PC-9 (cell line): ENCODE measurements around the gene SCEL. TPM values are rescaled to one million over a fixed set of nuclear protein-coding genes. Genes with fewer than 3 reads are reported as not detected.

Experiments
- BruUV-seq: library from RNA; stranded (reverse); fragments of 400-500 nt; replicated peaks from 2 replicates; lab custom pipeline; 2021; lab: Mats Ljungman, UMichigan
- CTCF ChIA-PET: fragments of 300-600 bp; sonication (Branson Sonifier 250); formaldehyde crosslinking; loops from one replicate; lab custom pipeline; 2022; ENCODE audit warnings: antibody characterized with exemption; lab: Charles Lee
- POLR2A ChIA-PET: fragments of 300-600 bp; sonication (Branson Sonifier 250); formaldehyde crosslinking; loops from one replicate; lab custom pipeline; 2022; ENCODE audit warnings: antibody characterized with exemption; ENCODE audit not compliant: unreplicated experiment; lab: Charles Lee
- DNase-seq, 2 experiments: peaks; one replicate each; pipeline versions ENCODE4 v3.0.0 to v3.0.0-alpha.2; 2015 to 2022; ENCODE audit warnings: mixed read lengths in 1 of 2
- H2AFZ ChIP-seq: fragments of 200-600 bp; sonication (generic); 2 replicates; pipeline ENCODE4 v1.8.1; 2017; ENCODE audit warnings: antibody characterized with exemption
- H3F3A ChIP-seq: fragments of 200-600 bp; sonication (generic); 2 replicates; pipeline ENCODE4 v1.8.1; 2017; ENCODE audit warnings: antibody characterized with exemption, mild to moderate bottlenecking, low read depth; ENCODE audit not compliant: insufficient read depth
- H3K27ac ChIP-seq: fragments of 200-600 bp; sonication (generic); 2 replicates; pipeline ENCODE4 v1.6.1; 2016; ENCODE audit warnings: mixed run types
- H3K27me3 ChIP-seq: fragments of 200-600 bp; sonication (generic); 2 replicates; pipeline ENCODE4 v1.6.1; 2016; ENCODE audit warnings: low read depth, mixed run types; ENCODE audit not compliant: insufficient read depth
- H3K36me3 ChIP-seq: fragments of 200-600 bp; sonication (generic); 2 replicates; pipeline ENCODE4 v1.6.1; 2016; ENCODE audit warnings: low read depth, mixed run types
- H3K4me1 ChIP-seq: fragments of 200-600 bp; sonication (generic); replicated peaks from 2 replicates; pipeline ENCODE4 v1.6.1; 2016; ENCODE audit warnings: mixed run types; ENCODE audit not compliant: insufficient read depth
- H3K4me2 ChIP-seq: fragments of 200-600 bp; sonication (generic); 2 replicates; pipeline ENCODE4 v1.6.1; 2017; ENCODE audit warnings: mixed run types
- H3K4me3 ChIP-seq: fragments of 200-600 bp; sonication (generic); 2 replicates; pipeline ENCODE4 v1.6.1; 2016; ENCODE audit warnings: mixed run types
- H3K79me2 ChIP-seq: fragments of 200-600 bp; sonication (generic); 2 replicates; pipeline ENCODE4 v1.6.1; 2017; ENCODE audit warnings: low read depth, mixed run types
- H3K9me2 ChIP-seq: fragments of 200-600 bp; sonication (generic); 2 replicates; pipeline ENCODE4 v1.8.1; 2017; ENCODE audit warnings: mild to moderate bottlenecking; ENCODE audit not compliant: insufficient read depth
- H3K9me3 ChIP-seq: fragments of 200-600 bp; sonication (generic); 2 replicates; pipeline ENCODE4 v1.8.1; 2016; ENCODE audit warnings: low read depth; ENCODE audit not compliant: insufficient read depth
- H4K20me1 ChIP-seq: fragments of 200-600 bp; sonication (generic); 2 replicates; pipeline ENCODE4 v1.8.1; 2017; ENCODE audit not compliant: insufficient read depth
- CTCF ChIP-seq: fragments of 200-600 bp; sonication (generic); conservative IDR thresholded peaks from 2 replicates; pipeline ENCODE4 v1.6.1; 2017; ENCODE audit warnings: mixed run types, antibody characterized with exemption, mild to moderate bottlenecking, moderate library complexity
- EZH2 ChIP-seq: fragments of 200-600 bp; sonication (generic); IDR thresholded peaks from 2 replicates; pipeline ENCODE4 v1.8.0; 2017; ENCODE audit warnings: antibody characterized with exemption, low read depth
- intact Hi-C: fragments of 100-400 bp; cut with micrococcal nuclease; formaldehyde crosslinking; loops from one replicate; pipeline ENCODE4 v1.10.0; 2022; ENCODE audit not compliant: unreplicated experiment
- total RNA-seq: library from RNA; stranded (reverse); gene quantifications from 2 replicates; pipeline ENCODE4 v1.2.3, GENCODE V29; 2021

The SCEL gene
- total RNA-seq, 1 experiment from 2014 or later: 32.5 TPM

GRCh38 chr13:77507931-77508776 lies 27.4 kb upstream of the SCEL start:
- no peaks in the 10 kb centered on the region for H3K9me3 ChIP-seq
- peak overlapping the region; percentile 22; the same call in 1 of the 2 replicates for H3K4me3 ChIP-seq
- peak overlapping the region; percentile 66 for H3K4me2 ChIP-seq
- CTCF ChIA-PET: no interaction called here
- H4K20me1 ChIP-seq: no peaks in the 10 kb centered on the region
- POLR2A ChIA-PET: no interaction called here
- H3K4me1 ChIP-seq: peaks cover 37% of the 10 kb centered on the region
- no peaks in the 10 kb centered on the region for H3K79me2 ChIP-seq
- peaks cover 37% of the 10 kb centered on the region for H3F3A ChIP-seq
- no peaks in the 10 kb centered on the region for H3K9me2 ChIP-seq
- H3K36me3 ChIP-seq: no peaks in the 10 kb centered on the region
- TF ChIP-seq CTCF: no peak
- no peak for TF ChIP-seq EZH2
- H2AFZ ChIP-seq: no peak overlapping the region
- no peaks in the 10 kb centered on the region for H3K27me3 ChIP-seq
- H3K27ac ChIP-seq: peak overlapping the region; percentile 71
- TSS peak; percentile 74 for BruUV-seq
- intact Hi-C loops: loop anchor here (1.0 to 5.0 kb wide), 5 partner anchors 14 to 481 kb away; partner anchors contain the start of gene FBXL3
- peak; percentile 70 to 96 for DNase-seq

- DNase-seq: peak in 1 of 2 experiments; percentile 95
- H3K4me2 ChIP-seq: peak overlapping the region; percentile 66
- H3K27me3 ChIP-seq: no peaks in the 10 kb centered on the region
- H3F3A ChIP-seq: peaks cover 37% of the 10 kb centered on the region
- CTCF ChIA-PET: no interaction called here
- no peak for TF ChIP-seq EZH2
- no peak for TF ChIP-seq CTCF
- no peaks in the 10 kb centered on the region for H3K9me3 ChIP-seq
- POLR2A ChIA-PET: no interaction called here
- intact Hi-C loops: loop anchor here (1.0 to 5.0 kb wide), 5 partner anchors 13 to 482 kb away; partner anchors contain the start of gene FBXL3
- H3K79me2 ChIP-seq: no peaks in the 10 kb centered on the region
- no peak overlapping the region for H2AFZ ChIP-seq
- H3K4me3 ChIP-seq: peak overlapping the region; percentile 9; the same call in 1 of the 2 replicates
- no TSS peak for BruUV-seq
- no peaks in the 10 kb centered on the region for H3K9me2 ChIP-seq
- peaks cover 37% of the 10 kb centered on the region for H3K4me1 ChIP-seq
- H4K20me1 ChIP-seq: no peaks in the 10 kb centered on the region
- no peaks in the 10 kb centered on the region for H3K36me3 ChIP-seq
- H3K27ac ChIP-seq: peak overlapping the region; percentile 71
These were observed 26.4 kb upstream of the SCEL start for GRCh38 chr13:77508959-77509620.

- POLR2A ChIA-PET: no interaction called here
- intact Hi-C loops: no loop called here
- no peaks in the 10 kb centered on the region for H3K36me3 ChIP-seq
- no peaks in the 10 kb centered on the region for H3K9me2 ChIP-seq
- no TSS peak for BruUV-seq
- CTCF ChIA-PET: no interaction called here
- peak overlapping the region; percentile 71; the same call in 1 of the 2 replicates for H3K27ac ChIP-seq
- no peaks in the 10 kb centered on the region for H3K9me3 ChIP-seq
- H3K4me3 ChIP-seq: no peak overlapping the region
- no peak for DNase-seq
- no peaks in the 10 kb centered on the region for H4K20me1 ChIP-seq
- no peak for TF ChIP-seq CTCF
- no peak for TF ChIP-seq EZH2
- no peak overlapping the region for H2AFZ ChIP-seq
- peaks cover 38% of the 10 kb centered on the region for H3K4me1 ChIP-seq
- no peaks in the 10 kb centered on the region for H3K79me2 ChIP-seq
- no peaks in the 10 kb centered on the region for H3K27me3 ChIP-seq
- H3F3A ChIP-seq: peaks cover 37% of the 10 kb centered on the region
- no peak overlapping the region for H3K4me2 ChIP-seq
These were observed 25.4 kb upstream of the SCEL start for GRCh38 chr13:77510156-77510555.
